Inferior parietal cortex (tissue), 1 donor: ENCODE data around the gene EIF5A.

Experiments
- DNase-seq: peaks from one replicate; pipeline ENCODE4 v3.0.0-alpha.2; 2016; ENCODE audit errors: extremely low spot score

The EIF5A gene

GRCh38 chr17:7306911-7307685 lies at the start of gene EIF5A:
Gene EIF5A (plus strand): TSS chr17:7307628. CDS start chr17:7309636, 2,008 bp downstream.
- DNase-seq: peak; percentile 99

- no peak for DNase-seq
Measured at GRCh38 chr17:7258731-7259554, 48.5 kb upstream of the EIF5A start.

GRCh38 chr17:7259555-7259889 lies 47.9 kb upstream of the EIF5A start:
- DNase-seq: no peak

- DNase-seq: no peak
Measured at GRCh38 chr17:7260151-7260550, 47.3 kb upstream of the EIF5A start.

- DNase-seq: no peak
Measured at GRCh38 chr17:7260651-7261378, 46.6 kb upstream of the EIF5A start.

- no peak for DNase-seq
Measured at GRCh38 chr17:7261379-7262191, 45.8 kb upstream of the EIF5A start.

- no peak for DNase-seq
Measured at GRCh38 chr17:7262192-7262934, 45.1 kb upstream of the EIF5A start, which contains the start of gene CLDN7. Gene CLDN7 (minus strand): TSS chr17:7262478. CDS start chr17:7262043, 435 bp downstream.

GRCh38 chr17:7262935-7263800 lies 44.3 kb upstream of the EIF5A start:
- DNase-seq: no peak

GRCh38 chr17:7263801-7264078 lies 43.7 kb upstream of the EIF5A start:
- no peak for DNase-seq

GRCh38 chr17:7266784-7267183 lies 40.6 kb upstream of the EIF5A start:
- no peak for DNase-seq

GRCh38 chr17:7279448-7279847 lies 28.0 kb upstream of the EIF5A start:
- DNase-seq: no peak

- peak; percentile 84 for DNase-seq
Measured at GRCh38 chr17:7280519-7281073, 26.8 kb upstream of the EIF5A start.

GRCh38 chr17:7281074-7281952 lies 26.1 kb upstream of the EIF5A start, which contains the start of gene SLC2A4:
Gene SLC2A4 (plus strand): TSS chr17:7281718. CDS start chr17:7281935, 217 bp downstream.
- peak; percentile 66 for DNase-seq

GRCh38 chr17:7281953-7282751 lies 25.3 kb upstream of the EIF5A start:
- DNase-seq: no peak

GRCh38 chr17:7282752-7283321 lies 24.6 kb upstream of the EIF5A start:
- no peak for DNase-seq

GRCh38 chr17:7283471-7284216 lies 23.8 kb upstream of the EIF5A start:
- no peak for DNase-seq

GRCh38 chr17:7284911-7285310 lies 22.5 kb upstream of the EIF5A start:
- no peak for DNase-seq
